Measurements from ENCODE around the gene PLA1A.
"Not testable (repeated sequence)": the region's sequence is repeated elsewhere in the genome, so short reads cannot be mapped to it uniquely, and the experiment has no call there.

The PLA1A gene

GRCh38 chr3:119669906-119670570, 72.4 kb downstream of the PLA1A start:
- DNase-seq, result no peak

DNA sequence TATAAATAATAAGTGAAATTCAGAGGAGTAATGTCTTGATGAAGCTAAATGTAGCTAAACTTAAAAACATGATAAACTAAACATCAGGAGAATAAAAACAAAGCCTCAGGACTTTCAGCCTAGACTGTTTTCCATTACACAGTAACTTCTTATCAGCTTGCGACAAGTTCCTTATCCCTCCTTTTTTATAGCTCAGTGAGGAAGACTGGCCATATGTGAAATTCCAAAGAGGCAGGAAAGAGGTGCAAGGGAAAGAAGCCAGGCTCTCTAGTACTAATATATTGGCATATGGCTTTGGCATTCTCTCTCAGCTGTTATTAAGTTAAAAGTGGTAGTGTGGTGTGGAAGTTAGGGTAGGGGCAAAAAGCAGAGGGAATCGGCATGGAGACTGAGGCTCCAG, 75.1 kb downstream of the PLA1A start:
- no peak for DNase-seq

DNA sequence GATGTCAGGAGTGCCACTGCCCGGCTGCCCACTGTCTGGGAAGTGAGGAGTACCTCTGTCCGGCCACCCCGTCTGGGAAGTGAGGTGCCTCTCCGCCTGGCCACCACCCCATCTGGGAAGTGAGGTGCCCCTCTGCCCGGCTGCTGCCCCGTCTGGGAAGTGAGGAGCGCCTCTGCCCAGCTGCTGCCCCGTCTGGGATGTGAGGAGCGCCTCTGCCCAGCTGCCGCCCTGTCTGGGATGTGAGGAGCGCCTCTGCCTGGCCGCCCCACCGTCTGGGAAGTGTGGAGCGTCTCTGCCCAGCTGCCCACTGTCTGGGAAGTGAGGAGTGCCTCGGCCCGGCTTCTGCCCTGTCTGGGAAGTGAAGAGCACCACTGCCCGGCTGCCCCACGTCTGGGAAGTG, 76.2 kb downstream of the PLA1A start:
- DNase-seq, result no peak

DNA sequence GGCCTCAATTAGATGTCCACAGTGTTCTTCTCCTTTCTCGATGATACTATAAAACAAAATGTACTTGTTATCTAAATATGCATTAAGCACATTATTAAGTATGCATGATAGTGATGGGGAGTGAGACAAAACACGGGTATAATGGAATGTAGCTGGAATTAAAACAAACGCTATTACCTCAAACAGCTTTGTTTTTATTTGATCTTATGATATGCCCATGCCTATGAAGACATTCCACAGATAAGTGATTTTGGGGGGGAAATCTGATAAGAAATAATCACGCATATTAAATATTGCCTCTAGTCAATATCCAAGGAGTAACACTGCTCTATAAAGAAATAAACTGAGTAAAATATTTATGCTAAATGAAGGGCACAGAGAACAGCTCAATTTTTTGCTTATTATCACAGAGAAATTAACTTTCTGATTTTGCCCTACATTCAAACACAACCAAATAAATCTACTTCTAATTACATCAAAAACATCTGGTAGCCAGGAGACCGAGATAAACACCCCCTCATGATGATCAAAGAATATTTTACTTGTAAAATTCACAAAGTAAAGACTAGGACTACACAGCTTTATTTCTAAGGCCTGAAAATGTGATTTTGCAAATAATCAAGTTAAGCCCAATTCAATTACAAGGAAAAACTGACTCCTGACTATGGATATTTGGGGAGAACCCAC, 77.6 kb downstream of the PLA1A start:
- DNase-seq, result no peak

DNA sequence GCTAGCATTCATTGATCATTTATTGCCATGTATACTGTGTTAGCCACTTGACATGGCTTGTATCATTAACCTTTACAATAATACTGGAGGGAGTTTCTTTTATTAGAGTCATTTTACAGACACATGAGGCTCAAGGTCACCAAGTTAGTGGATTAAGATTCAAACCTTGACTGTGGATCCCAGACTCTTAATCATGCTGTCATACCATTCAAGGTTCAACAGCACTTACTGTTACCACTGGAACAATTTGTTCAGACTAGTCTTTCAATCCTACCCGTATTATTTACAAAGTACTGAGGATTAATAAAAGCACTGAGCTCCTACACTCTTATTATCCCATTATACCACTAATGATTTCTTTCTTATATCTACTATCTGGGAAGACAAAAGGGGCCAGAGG, 78.3 kb downstream of the PLA1A start:
- DNase-seq, result no peak

- peak; percentile 98 for DNase-seq
Observed at GRCh38 chr3:119676771-119677640, 79.3 kb downstream of the PLA1A start, which contains the start of gene COX17. COX17 (minus strand) TSS chr3:119677406; CDS start chr3:119677310, 96 bp downstream.

DNA sequence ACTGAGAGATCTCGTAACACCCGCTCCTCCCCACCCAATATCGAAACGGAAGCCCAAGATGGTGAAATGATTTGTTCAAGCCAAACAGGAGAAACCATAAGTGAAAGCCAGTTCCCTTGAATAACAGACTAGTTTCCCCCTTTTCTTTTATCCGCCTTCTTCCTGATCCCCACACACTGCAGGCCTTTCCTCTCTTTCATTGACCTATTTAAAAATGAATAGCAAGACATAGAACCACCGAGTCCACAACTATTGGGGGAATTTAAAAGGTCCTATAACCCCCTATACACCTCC, 79.9 kb downstream of the PLA1A start:
- no peak for DNase-seq

- DNase-seq, result not testable (repeated sequence)
Observed at GRCh38 chr3:119678209-119678608, 80.5 kb downstream of the PLA1A start.
